LNCAP (cell line): ENCODE data around the gene RILPL1.

Source experiments
- CTCF ChIP-seq: fragments of 450-650 bp; IDR thresholded peaks from 2 replicates; pipeline ENCODE4 v1.5.1; 2017; ENCODE audit warnings: mild to moderate bottlenecking

Gene RILPL1

DNA sequence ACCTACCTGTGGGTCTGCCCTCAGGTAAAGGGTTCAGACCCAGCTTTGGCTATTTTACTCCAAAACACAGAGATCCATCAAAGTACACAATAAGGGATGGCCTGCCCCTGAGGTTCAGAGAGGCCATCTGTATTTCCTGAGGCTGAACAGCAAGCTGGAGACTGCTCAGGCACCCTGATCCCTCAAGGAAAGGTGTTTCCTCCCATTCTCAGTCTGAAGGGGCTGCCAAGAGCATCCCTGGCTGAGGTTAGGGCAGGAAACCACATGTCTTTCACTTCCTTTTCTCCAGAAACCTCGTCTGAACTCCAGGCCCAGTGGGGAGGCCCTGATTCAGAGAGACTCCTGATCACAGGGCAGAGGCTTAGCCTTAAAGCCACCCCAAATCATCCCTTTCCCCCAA lies 1.5 kb downstream of the RILPL1 start:
- TF ChIP-seq CTCF, result no peak

GRCh38 chr12:123531091-123531490 lies 2.4 kb downstream of the RILPL1 start:
- no peak for TF ChIP-seq CTCF

DNA sequence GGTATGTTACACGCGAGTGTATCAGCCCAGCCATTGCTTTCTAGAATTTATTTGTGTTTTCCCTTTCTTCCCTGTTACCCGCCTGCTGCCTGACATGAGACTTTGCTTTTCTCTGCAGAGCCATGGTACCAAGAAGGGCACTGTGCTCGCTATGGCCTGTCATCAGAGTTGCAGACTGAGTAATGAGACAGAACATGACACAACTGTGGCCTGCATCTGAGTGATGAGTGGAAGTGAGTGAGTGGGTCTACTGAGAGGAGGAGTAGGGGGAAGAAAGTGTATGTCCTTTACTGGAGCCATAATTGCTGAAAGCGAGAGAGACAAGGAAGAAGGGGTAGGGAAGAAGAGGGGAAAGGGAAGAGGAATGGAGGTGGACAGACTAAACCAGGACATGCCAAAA lies 2.9 kb downstream of the RILPL1 start:
- no peak for TF ChIP-seq CTCF

DNA sequence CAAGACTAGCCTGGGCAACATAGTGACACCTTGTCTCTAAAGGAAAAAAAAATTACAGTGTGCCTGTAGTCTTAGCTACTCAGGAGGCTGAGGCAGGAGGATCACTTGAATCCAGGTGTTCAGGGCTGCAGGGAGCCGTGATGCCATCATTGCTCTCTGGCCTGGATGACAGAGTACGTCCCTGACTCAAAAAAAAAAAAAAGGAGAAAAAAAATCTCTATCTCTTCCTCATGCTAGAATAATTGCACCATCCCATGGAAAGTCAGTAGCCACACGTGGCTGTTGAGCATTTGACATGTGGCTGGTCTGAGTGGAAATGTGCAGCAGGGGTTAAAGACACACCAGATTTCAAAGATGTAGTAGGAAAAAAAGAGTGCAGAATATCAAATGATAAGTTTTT lies 3.8 kb downstream of the RILPL1 start:
- TF ChIP-seq CTCF, result no peak

- TF ChIP-seq CTCF, result no peak
These were observed 4.7 kb downstream of the RILPL1 start for GRCh38 chr12:123528858-123529257.

DNA sequence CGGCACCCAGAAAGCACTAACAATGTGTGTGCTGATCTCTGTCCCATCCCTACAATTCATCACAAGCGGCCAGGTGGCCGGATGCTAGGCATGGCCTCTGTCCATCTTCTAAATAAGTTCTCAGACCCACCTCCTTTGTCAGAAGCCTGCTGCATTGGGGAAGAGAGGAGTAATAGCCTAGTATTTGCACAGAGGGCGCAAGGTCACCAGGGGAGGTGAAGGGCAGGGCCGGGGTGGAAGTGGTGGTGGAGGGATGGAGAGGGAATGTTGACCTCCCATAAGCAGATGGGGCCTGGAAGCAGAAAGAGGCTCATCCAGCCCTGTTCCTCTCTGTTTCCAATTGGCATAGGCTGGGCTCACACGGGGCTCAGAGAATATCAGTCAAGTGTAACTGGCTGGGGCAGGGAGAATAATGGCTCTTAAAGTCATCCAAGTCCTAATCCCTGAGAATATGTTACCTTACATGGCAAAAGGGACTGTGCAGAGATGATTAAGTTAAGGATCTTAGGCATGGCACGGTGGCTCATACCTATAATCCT lies 6.9 kb downstream of the RILPL1 start:
- TF ChIP-seq CTCF, result no peak

GRCh38 chr12:123524378-123524777 lies 9.1 kb downstream of the RILPL1 start:
- TF ChIP-seq CTCF, result no peak

DNA sequence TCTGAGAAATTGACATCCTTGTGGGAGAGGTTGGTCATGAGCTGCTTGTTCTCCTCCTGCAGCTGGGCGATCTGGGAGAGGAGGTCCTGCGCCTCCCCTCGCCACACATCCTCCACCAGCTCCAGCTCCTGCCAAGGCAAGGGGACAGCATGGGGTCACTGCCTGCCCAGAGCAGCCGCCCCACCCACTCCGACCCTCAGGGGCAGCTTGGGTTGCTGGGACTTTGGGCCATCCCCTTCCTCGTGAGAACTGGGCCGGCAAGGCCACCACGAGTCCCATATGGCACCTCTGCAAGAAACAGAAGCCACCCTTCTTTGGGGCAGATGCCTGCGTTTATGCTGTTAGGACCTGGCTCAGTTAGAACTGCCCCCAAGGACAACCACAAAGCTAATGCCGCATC lies 10.0 kb downstream of the RILPL1 start:
- no peak for TF ChIP-seq CTCF
